Coronary artery (tissue), 2 donors: Measurements from ENCODE around the gene NPAS3.

ENCODE experiments used
- DNase-seq: peaks from one replicate; pipeline ENCODE4 v3.0.0-alpha.2; 2017; ENCODE audit warnings: low spot score
- H3K27ac ChIP-seq, 2 donors: fragments of 200-600 bp; sonication (generic); one replicate each; pipeline ENCODE4 v1.5.1; 2016 to 2019
- H3K4me3 ChIP-seq: fragments of 200-600 bp; sonication (generic); 2 replicates; pipeline ENCODE4 v1.5.1; 2016; ENCODE audit warnings: mild to moderate bottlenecking, moderate library complexity
- CTCF ChIP-seq: fragments of 200-600 bp; sonication (generic); IDR thresholded peaks from one replicate; pipeline ENCODE4 v1.5.1; 2019; ENCODE audit warnings: antibody characterized with exemption

The NPAS3 gene

GRCh38 chr14:33218026-33218425, 279.3 kb downstream of the NPAS3 start:
- DNase-seq: no peak
- H3K27ac ChIP-seq: no peak overlapping the region

GRCh38 chr14:33219957-33220356, 281.3 kb downstream of the NPAS3 start:
- no peak overlapping the region for H3K27ac ChIP-seq

More at GRCh38 chr14:33218026-33218425, 279.3 kb downstream of the NPAS3 start:
- TF ChIP-seq CTCF: no peak
- no peak overlapping the region for H3K4me3 ChIP-seq

DNA sequence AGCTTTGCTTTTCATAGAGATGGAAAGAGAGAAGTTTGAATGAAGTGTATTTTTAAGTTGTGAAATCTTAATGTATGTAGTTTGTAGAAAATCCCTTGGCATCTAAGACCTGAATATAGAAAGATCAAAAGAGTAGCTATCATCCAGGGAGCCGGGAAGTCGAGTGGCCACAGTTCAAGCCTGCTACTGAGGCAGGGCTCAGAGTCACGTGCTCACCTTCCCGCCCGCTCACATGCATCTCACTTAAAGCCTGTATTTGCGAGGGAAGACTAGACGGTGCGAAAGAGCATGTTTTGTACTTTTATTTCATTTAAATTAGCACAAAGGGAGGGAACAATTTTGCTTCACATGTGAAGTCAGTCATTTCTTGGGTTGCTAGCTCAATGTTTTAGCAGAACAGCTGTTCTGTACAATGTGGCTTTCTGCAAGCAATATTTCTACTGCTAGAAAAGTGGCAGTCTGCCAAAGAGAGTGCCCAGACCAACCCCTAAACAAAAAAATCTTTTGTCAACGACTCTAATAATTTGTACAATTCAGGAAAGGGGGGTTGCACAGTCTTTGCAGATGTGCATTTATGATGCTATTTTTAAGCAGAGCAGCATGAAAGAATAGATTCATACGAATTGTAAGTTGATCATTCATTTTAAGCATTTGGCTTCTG, 290.7 kb downstream of the NPAS3 start:
- DNase-seq: no peak
- Histone ChIP-seq H3K4me3 (no peak overlapping the region), H3K27ac (no peak overlapping the region)
- no peak for TF ChIP-seq CTCF

More at GRCh38 chr14:33219957-33220356, 281.3 kb downstream of the NPAS3 start:
- TF ChIP-seq CTCF: no peak
- H3K4me3 ChIP-seq: no peak overlapping the region
- no peak for DNase-seq

DNA sequence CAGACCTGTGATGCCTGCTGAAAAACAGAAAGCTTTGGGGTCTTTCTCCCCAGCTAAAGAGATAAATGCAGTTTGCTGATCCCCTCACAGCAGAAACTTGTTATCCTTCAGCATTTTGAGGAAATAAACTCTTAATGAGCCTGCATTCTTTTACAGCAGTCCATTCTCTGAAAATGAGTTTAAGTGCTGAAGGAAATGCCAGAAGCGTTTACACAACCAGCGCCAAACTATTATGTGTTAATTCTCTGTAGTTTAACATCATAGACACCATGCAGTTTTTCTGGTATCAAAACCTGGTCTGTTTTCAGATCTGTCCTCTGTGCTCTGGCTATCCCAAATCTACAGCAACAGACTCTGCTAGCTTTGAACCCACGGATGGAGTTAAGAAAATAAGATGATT, 291.3 kb downstream of the NPAS3 start:
- no peak overlapping the region for H3K4me3 ChIP-seq
- H3K27ac ChIP-seq: no peak overlapping the region
- TF ChIP-seq CTCF: no peak
- DNase-seq: no peak

- no peak for TF ChIP-seq CTCF
- Histone ChIP-seq H3K4me3 (no peak overlapping the region), H3K27ac (no peak overlapping the region)
- no peak for DNase-seq
Measured at GRCh38 chr14:33232031-33232430, 293.4 kb downstream of the NPAS3 start.

DNA sequence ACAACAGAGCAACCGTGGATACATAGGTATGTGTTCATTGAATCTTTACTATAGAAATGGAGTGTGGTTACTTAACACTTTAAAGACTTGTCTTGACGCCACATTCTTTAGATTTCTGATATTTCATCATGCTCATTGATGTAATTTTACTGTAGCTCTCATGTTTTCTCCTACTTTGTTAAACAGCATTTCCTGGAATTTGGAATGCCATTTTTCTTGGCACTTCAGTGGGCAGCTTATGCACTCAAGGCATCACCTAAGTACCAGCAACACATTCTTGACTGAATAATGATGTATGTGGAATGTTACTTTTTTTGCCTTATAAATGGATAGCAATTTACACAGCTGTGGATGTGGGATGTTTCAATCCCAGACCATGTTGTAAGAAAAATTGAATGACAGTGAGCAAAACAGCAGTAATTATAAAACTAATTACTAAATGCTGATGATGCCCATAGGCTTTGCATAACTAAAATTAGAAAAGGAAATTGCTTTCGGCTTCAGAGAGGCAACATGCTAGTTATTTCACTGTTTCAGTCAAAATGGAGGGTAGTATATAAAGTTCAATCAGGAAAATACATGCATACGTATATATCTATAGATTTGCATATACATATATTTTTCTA, 298.5 kb downstream of the NPAS3 start:
- no peak for DNase-seq
- no peak overlapping the region for H3K4me3 ChIP-seq
- no peak overlapping the region for H3K27ac ChIP-seq
- TF ChIP-seq CTCF: no peak

DNA sequence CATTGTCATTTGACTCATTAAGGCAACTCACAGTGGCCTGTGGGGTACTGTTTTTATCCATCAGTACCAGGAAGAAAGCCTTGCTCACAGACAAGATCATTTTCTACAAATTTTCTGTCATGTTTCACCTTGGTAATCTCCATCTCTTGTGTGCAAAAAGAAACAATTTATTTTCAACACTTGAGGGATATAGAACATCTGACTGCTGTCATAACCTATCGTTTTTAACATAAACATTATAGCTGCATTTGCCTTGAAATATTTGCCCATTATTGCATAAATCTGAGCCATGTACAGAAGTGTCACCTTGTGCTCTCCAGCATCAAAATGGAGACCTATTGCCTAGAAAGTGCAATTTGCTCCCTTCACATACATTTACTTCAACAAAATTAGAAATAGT, 300.8 kb downstream of the NPAS3 start:
- Histone ChIP-seq H3K27ac (no peak overlapping the region), H3K4me3 (no peak overlapping the region)
- TF ChIP-seq CTCF: no peak
- DNase-seq: no peak
